Endothelial cell of hepatic sinusoid (primary cell): ENCODE results near the gene MIS12.

ENCODE experiments used
- in situ Hi-C: cut with HindIII; loops from 2 replicates; pipeline ENCODE4 v1.10.0; 2017; ENCODE audit warnings: low sequenced_read_pairs

The MIS12 gene

DNA sequence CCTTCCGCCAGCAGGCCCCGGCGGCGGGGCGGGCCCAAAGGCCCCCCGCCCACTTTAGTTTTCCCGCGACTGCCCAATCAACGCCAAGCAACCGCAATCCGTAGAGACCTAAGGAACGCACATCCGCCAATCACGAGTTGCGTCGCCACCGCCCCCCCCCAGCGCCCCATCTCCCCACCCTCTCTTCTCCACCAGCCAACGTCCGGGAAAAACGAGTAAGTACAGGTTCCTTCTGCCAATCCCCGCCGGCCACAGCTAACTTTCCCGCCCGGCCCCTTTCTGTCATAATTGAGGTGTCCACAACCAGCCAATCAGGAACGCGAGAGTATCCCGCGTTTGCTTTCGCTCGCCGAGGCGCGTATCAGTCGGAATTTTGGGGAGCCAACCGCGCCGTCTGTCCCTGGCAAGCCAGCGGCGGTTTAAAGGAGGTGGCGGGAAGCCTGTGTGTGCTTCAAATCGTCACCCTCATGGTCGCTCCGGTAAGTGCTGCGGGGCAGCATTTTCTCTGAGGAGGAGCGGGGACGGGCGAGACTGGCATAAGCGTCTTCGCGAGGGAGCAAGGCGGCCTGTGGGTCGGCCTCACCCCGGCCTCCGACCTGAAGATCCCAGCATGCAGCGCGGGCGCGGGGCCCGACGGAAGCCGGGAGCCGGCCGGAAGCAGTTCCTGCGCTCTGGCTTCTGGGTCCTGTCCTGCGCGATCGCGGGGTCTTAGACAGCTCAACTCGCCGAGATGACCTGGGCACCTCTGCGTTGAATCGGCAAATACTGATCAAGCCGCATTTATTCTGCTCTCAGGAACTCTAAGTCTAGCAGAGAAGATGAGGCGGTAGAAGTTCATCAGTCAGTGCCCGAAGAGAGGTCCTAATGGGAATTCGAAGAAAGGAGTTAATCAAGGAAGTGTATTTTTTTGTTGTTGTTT is at the start of gene MIS12:
Gene MIS12 (plus strand): TSS at position 361 of the 919 bp plus-strand sequence. CDS start 2,297 bp downstream, outside the sequence.
- in situ Hi-C loops = no loop called here

DNA sequence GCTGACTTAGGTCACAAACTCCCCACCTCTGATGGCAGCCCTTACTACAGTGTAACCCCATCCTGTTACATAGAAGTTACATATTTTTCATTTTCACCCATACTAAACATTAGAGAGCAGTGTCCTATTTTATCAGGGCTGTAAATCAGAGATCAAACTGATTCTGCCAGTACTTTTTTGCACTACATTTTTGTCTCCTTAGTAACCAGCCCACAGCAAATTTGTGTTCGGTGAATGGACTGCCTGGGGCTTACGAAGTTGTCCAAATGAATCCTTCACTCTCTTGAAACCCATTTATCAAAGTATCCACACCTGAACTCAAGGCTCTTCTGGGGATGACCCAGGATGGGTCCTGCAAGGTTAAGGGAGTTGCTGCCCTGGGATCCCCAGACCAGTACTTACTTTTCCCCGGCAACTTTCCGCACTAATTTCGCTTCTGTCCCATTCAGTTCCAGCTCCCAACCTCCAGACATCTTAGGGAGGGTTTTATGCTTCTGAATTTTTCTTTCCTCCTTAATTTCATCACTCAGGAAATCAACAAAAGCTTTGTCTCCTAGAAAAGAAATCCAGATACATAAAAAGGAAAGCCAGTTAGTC is 48.5 kb upstream of the MIS12 start:
- in situ Hi-C loops = no loop called here

DNA sequence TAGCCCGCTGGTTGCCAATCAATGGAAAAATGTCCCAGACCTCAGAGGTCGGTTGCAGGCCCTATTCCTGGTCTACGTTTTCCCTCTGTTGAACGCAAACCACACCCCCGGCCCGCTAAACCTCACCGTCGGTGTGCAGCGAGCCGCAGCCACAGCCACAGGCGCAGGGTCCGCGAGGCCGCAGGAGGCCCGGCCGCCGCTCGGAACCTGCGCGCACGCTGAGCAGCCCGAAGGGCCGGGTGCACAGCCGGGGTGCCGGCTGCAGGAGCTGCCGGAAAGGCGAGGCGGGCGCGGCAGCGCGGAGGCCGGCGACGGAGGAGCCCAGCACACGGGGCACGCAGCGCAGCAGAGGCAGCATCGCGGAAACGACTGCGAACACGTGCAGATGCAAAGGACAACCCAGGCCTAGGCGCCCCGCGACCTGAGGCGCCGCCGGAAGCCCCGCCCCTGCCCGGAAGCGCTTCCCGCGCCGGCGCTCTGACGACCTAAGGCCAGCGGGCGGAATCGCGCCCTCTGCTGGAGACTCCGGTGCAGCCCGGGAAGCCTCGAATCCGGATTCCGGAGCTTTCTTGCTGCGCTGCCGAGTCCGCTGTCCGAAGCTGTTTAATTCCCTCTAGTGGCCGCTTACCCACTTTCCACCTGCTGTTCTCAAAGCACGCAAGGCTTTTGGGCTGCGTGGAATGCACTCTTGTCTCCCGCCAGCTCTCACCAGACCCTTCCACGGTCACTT is 47.5 kb upstream of the MIS12 start, which contains the start of gene C1QBP:
Gene C1QBP (minus strand): TSS at position 440 of the 730 bp plus-strand sequence. CDS start 82 bp downstream, at position 358.
- in situ Hi-C loops = no loop called here

GRCh38 chr17:5439446-5439764 is 47.0 kb upstream of the MIS12 start:
- in situ Hi-C loops = no loop called here

DNA sequence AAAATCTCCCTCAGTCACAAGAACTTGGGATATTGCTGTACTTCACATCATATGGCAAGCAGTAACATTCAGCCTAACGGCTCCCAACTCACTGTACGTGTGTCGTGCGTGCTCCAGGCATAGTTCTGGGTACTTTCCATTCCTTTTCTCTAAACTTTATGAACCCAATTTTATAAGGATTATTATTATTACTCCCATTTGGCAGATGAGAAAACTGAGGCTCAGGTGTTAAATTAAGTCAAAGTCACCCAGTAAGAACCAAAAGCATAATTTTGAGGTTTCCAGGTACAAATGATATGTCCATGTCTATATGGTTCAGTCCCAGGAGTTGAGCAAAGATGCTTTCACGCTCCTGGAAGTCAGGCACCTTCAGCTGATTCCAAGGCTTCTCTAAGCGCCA is 42.6 kb upstream of the MIS12 start:
- in situ Hi-C loops = no loop called here

- in situ Hi-C loops = no loop called here
Observed at GRCh38 chr17:5444209-5444608, 42.2 kb upstream of the MIS12 start.

DNA sequence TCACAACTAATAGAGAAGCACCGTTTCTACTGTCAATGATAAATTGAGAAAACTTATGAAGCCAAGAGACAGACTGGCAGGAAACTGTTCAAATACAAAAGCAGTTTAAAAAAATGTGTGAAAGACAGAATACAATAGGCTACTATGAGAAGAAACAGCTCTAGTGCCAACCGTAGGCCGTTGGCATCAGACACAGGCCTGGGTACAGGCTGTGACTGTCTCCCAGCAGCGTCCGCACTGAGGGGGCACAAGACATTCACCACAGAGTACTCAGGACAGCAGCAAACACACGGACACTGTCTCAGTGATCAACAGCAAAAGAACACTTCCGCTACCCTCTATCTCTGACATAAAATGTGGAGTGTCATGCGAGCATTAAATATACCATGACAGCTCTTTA is 39.6 kb upstream of the MIS12 start:
- in situ Hi-C loops = no loop called here

DNA sequence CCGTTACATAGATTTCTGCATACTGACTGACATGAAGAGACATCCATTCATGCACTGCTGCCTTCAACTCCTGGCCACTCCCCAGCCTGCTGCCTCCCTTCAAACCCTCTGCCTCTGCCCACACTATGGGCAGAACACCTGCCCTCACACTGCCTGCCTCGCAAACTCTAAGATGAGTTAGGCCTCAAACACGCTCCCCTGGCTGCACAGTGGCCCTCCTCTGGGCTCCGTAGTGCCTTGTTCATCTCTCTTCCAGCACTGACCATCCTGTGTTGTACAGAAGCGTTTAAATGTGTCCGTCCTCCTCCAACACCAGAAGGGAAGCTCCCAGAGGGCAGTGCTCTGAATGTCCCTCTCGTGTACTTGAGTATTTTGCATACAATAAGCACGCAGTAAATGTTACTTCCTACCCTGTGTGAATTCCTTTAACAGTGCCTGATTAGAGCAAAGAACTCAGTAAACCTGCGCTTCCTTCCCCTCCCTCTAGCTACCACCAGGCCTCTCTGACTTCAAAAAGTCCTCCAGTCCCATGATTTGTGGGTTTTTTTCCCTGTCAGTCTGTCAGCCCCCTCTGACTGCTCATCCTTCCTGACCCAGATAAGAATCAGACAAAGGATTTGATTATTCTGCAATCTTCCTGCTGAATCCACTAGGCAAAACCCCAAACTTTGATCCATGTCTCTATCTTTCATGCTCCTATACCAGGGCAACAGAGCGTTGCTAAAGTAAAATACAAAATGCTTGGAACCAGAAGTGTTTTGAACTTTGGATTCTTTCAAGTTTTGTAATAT is 21.5 kb upstream of the MIS12 start:
- in situ Hi-C loops = no loop called here

DNA sequence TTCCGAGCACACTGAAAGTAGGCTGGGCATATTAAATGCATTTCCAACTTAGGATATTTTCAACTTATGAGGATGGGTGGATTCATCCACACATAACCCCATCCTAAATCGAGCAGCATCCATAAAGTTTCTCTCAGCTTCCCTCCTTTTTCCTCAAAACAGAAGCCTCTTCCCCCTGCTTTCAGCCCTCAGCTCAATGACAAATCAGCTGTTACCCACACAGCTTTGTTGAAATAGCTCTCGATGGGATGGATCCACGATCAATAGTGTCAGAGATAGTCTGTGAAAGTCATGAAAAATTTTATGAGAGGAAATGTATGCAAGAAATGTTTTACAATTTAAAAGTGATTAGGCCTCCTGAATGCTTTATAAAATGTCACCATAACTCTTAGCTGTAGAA is 20.1 kb upstream of the MIS12 start:
- in situ Hi-C loops = no loop called here

DNA sequence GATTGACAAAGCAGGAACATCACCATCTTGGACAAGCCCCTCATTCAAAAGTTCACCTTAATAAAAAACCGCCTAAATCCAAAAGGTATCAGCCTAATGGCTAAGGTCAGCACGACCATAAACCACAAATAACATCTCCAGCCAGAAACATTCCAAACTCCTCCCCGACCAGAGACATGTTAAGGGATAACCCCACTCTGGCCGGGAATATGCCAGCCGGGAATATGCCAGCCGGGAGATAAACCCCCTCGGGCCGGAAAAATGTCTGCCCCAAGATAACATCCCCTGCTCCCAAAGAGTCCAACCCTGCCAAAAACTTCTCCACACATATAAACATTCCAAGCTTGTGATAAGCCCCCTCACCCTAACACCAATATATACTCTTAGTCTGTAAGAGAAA is 18.9 kb upstream of the MIS12 start:
- in situ Hi-C loops = no loop called here

GRCh38 chr17:5468075-5468473 is 18.3 kb upstream of the MIS12 start:
- in situ Hi-C loops = no loop called here

GRCh38 chr17:5472511-5472910 is 13.9 kb upstream of the MIS12 start:
- in situ Hi-C loops = loop anchor here (5.0 kb wide), 1 partner anchor 55 kb away; no protein-coding TSS in a partner anchor

- in situ Hi-C loops = loop anchor here (5.0 kb wide), 1 partner anchor 53 kb away; no protein-coding TSS in a partner anchor
Observed at GRCh38 chr17:5473906-5474305, 12.5 kb upstream of the MIS12 start.

DNA sequence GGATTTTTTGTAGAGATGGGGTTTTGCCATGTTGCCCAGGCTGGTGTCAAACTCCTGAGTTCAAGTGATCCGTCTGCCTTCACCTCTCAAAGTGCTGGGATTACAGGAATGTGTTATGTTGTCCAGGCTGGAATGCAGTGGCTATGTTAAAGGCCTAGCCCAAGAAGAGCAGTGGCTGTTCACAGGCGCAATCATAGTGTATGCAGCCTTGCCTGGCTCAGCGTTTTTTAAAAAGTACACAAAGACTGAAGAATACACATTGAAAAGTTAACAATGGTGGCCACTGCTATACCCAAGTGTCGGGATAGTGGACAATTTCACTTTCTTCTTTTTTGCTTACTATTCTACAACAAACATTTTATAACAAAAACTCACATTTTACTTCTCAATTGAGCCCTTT is 7.4 kb upstream of the MIS12 start:
- in situ Hi-C loops = no loop called here

GRCh38 chr17:5480962-5481361 is 5.4 kb upstream of the MIS12 start:
- in situ Hi-C loops = loop anchor here (5.0 kb wide), 1 partner anchor 76 kb away; no protein-coding TSS in a partner anchor

- in situ Hi-C loops = loop anchor here (5.0 kb wide), 1 partner anchor 76 kb away; no protein-coding TSS in a partner anchor
Observed at GRCh38 chr17:5481451-5481850, 4.9 kb upstream of the MIS12 start.

DNA sequence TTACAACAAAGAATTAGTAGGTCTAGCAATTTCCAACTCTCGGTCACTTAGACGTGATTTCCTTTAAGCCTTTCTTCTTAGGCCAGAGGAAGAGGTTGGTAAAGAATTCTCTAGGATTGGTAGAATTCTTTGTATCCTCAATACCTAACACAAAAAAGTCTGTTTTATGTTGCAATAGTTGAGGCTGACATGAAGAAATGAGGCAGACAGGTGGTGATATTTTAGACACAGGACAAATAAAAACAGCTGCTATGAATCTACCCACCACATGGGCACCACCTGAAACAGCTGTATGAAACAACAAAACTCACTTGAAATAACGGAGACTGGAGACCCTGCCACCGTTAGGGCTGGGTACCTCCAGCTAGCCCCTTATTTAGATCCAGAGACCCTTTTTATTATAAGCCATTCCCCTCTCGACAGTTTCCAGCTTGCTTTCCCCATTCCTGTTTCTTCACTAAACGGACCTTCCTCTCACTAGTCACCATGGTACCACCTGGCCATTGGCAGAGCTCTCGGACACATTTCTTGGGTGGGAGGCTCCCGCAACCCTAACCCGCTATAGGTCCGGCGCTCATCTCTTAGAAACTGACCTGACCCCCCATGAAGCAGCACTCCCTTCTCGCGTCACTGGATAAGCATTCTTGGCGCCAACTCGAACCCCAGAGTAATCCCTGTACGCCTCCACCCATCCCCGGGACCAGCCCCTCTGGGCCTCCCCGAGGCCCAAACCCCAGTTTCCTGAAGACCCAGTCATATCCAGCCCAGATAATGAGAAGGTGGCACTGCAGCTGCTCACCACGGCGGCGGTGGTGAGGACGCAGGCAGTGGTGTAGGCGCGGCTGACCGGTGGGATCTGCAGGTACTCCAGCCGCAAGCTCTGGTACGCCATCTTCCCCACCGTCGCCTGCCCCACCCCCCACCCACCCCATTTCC is 828 bp upstream of the MIS12 start, which contains the start of gene DERL2:
Gene DERL2 (minus strand): TSS at position 909 of the 936 bp plus-strand sequence. CDS start 17 bp downstream, at position 892.
- in situ Hi-C loops = no loop called here

DNA sequence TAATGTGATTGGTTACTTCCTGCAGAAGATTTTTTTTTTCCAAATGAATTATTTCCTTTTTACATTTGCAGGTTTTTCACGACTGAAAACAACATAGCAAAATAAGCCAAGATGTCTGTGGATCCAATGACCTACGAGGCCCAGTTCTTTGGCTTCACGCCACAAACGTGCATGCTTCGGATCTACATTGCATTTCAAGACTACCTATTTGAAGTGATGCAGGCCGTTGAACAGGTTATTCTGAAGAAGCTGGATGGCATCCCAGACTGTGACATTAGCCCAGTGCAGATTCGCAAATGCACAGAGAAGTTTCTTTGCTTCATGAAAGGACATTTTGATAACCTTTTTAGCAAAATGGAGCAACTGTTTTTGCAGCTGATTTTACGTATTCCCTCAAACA is 2.4 kb downstream of the MIS12 start:
- in situ Hi-C loops = no loop called here

DNA sequence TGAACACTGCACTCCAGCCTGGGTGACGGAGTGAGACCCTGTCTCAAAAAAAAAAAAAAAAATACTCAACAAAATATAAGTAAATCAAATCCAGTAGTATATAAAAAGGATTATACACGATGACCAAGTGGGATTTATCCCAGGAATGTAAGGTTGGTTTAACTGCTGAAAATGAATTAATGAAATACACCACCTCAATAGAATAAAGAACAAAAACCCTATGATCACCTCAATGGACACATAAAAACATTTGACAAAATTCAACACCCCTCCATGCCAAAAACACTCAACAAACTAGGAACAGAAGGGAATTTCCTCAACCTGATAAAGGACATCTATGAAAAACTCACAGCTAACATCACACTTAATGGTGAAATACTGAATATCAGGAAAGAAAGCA is 6.6 kb downstream of the MIS12 start:
- in situ Hi-C loops = no loop called here
